Brain pericyte (primary cell): Measurements from ENCODE around the gene WASHC3.
"Not testable (repeated sequence)": the region's sequence is repeated elsewhere in the genome, so short reads cannot be mapped to it uniquely, and the experiment has no call there.

Experiments used
- DNase-seq: peaks from one replicate; pipeline ENCODE4 v3.0.0-alpha.2; 2012; ENCODE audit warnings: low read depth, low spot score

WASHC3 gene

DNA sequence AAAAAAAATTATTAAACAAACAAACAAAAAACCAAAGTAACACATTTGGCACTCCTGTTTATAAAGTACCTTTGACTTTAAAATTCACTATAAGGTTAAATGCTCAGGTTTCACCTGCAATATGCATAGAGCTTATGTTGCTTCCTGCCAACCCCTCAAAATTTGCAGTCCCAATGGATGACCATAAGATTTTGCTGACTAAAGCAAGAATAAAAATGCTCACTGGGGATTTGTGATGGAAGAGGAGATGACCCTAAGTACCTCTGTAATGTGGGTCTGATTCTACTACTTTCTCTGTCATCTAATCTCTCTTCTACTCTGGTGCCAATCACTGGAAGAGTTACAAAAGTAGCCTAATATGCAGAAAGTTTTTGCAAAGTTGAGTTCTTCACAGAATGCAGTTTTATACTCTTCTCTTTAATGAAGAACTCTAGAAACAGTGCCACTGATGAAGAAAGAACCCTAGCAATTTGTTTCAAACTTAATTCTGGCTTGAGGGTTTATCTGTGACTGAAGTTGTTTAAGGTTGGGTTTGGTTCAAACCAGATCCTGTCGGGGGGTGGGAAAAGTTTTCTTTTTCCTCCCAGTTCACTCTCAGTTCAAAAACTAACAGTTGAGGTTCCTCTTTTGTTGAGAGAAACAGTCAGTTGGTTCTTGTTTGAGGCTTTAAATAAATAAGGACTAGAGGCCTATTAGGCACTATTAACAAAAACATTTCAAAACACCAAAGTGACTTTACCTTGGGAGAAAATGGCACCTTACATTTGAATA lies 10.9 kb downstream of the WASHC3 start:
- no peak for DNase-seq

DNA sequence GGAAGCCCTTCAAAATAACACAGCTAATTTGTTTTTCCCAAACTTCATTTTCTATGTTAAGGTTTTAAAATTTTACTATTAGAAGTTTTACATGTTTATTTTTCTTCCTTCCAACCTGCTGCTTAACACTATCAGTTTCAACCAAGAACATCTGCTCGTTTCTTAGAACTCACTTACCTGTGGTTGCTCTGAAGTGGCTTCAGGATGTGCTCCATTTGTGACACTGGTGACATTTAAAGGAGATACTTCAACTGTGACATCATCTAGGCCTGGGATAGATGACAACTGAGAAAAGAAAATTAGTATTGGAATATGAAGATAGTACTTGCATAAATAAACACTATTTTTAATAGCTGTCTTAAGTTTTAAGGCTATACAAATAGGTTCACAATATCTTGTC lies 17.9 kb downstream of the WASHC3 start:
- DNase-seq: no peak

DNA sequence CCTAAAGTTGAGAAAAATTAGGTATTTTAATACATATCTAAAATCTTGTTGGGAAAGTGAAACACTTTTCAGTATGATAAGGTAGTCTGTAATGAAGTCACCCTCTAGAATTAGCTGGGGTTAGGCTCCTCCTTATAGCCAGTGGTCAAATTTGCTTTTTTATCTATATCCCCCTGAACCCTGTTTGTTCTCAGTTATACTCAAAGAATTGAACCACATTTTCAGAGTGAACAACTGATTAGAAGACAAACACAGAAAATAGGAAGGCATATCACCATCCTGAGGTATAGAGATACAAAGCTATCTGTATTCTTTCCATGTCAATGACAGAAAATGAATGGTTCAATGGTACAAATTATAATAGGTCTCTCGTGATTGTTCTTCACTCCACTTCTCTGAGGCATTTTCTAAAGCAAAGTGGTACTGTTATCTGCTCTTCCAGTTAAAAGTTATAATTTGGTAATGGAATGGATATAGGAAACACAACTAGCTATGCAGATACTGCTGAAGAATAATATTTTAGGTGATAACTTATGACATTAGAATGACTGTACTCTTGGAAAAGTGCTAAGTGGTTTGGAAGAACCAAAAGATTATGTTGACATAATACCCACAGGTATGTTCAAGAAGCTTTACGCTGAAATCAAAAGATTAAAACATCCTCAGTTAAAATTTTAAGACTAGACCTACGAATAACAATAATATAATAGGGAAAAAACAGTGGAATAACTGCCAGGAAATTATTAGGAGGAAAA lies 27.6 kb downstream of the WASHC3 start:
- DNase-seq: no peak

DNA sequence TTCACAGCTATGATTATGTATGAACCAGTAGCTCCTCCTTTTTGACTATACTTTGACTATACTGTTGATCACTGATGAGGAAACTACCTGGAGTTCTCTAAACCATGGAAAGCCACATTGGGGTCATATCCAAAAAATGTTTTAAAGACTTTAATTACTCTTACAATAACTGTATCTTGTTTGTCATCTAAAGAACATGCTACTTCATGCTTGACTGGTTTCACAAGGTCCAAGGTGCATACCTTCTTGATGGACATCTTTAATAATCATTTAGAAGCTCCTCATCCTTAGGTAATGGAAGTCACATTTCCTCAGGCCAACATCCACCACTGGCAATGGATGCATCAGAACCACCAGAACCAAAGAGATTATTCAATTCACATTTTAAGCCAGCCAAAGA lies 29.9 kb downstream of the WASHC3 start:
- DNase-seq: no peak

DNA sequence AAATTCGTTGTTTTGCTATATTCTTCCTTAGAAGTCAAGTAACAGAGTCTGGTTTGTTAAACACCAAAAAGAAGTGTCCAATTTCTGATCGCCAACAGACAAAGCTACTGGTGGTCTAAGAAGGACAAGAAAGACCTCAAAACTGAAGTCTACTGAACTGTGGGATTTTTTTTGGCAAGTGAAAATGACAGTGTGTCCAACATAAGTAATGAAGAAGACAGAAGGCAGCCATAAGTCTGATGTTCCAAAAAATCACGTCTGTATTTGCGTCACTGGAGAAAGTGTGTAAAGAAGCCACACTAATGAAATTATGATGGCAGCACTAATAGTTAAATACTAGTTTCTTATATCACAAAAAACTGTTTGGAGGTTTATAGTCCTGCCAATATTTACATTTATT lies 32.6 kb downstream of the WASHC3 start:
- no peak for DNase-seq

DNA sequence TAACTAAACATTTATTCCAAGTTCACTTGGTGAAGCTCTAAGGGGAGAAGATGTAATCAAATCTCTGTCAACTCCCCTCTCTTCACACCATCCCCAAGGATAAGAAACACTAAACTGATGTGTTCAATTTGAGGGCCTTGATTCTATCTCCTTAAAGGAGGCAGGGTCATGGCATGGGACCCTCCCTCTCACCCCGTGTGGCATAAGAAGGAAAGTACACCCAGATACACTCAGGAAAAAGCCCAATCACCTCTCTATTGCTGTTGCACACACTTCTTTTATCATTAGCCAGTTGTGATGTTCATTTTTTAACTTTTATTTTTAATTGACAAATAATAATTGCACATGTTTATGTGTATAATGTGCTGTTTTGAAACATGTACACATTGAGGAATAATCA lies 35.1 kb downstream of the WASHC3 start:
- DNase-seq: no peak

DNA sequence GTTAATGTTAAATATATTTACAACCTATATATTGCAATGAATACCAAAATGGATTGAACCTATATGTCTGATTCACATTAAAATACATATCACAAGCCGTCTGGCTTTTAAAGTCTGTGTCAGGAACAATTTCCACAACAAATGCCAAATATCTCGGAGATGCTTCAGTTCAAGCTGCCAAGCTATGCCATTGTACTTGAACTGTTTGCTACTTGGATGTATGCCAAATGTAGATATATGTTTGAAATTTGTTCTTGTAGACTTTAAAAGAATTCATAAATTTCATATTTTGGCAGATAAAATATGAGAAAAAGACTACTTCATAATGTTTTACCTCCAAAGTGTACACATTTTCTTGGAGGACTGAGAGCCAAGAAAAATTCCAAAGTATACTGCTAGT lies 37.0 kb downstream of the WASHC3 start:
- DNase-seq: no peak

DNA sequence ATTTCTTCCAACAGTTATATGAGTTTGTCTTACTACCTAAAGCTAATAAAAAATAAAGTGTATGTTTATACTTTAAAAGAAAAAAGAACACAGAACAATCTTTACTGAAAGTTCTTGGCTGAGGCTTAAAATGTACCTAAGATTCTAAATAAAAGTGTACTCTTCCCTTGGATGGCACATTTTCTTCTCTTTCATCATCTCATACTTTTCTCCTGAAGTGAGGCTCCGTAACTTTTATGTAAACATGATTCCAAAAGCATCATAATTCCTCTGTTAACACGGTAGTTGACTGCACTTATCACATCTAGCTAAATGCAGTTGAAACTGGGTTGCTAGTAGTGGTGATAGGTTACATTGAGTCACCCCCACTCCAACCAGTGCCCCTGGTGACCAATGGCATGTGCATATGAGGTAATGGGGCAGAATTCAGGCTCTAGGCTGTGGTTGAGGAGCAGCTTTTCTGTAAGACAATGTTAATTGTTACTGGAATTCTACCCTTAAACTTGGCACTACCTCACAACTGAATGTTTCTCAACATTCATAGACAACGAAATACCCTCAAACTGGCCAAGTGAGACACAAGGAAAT lies 38.4 kb downstream of the WASHC3 start:
- no peak for DNase-seq

DNA sequence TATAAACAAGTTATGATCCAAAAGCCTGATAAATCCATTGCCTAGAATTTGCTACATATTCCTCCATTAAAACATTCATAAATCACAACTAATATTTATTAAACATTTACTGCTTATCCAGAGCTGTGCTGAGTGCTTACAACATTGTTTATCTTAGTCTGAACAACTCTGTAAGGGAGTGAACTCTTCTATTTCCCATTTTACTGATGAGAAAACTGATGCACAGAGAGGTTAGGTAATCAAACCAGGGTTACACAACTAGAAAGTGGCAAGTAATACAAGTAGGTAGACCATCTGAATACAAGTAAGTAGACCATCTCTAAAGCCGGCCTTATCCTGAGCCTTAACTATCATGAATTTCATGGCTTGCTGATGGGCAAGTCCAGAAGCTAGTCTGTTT lies 39.5 kb downstream of the WASHC3 start:
- no peak for DNase-seq

DNA sequence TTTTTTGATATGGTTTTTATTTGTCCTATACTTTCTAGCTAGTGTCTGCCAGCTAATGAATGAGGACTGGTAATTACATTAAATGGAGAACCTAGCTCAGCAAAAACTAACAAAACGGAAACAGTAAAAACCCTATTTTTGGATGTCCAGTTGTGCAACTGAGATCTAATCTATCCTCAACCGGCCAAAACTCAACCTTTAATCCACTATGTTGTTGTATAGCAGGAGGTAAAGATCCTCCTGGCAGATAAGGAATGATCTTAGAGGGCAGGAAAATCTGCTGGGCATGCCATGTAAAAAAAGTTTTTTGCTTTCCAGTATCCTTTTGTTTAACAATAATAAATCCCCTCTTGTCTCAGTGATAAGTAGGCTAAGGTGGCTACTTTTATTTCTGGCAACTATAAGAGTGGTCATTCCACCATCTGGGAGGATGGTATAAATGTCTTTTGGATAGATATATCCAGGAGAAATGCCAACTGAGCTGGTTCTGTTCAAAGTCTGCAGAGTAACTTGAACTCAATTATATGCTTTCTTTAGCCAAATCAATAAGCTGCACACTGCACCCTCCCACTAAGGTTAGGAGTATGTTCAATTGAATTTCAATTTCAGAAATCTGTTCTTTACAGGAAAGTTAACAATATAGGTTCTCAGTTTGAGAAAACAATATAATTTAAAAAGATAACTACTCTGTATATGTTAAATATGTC lies 40.1 kb downstream of the WASHC3 start:
- DNase-seq: no peak

DNA sequence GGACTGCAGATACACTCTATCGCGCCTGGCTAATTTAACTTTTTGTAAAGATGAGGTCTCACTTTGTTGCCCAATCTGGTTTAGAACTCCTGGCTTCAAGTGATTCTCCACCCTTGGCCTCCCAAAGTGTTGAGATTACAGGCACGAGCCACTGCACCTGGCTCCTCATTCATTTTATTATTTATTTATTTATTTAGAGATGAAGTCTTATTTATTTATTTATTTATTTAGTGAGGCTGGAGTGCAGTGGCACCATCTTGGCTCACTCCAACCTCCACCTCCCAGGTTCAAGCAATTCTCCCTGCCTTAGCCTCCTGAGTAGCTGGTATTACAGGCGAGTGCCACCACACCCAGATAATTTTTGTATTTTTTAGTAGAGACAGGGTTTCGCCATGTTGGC lies 43.2 kb downstream of the WASHC3 start:
- not testable (repeated sequence) for DNase-seq

DNA sequence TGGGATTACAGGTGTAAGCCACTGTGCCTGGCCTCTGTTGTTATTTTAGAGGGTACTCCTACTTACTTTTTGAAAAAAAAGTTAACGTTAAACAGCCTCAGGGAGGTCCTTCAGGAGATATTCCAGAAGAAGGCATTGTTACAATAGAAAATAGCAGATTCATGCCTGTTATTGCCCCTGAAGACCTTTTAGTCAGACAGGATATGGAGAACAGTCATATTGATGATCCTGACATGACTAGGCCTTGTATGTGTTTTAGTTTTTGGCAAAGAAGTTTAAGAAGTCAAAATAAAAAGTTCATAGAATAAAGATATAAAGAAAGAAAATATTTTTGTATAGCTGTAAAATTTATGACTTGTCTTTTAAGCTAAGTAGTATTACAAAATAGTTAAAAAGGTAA lies 45.3 kb downstream of the WASHC3 start:
- DNase-seq: no peak

DNA sequence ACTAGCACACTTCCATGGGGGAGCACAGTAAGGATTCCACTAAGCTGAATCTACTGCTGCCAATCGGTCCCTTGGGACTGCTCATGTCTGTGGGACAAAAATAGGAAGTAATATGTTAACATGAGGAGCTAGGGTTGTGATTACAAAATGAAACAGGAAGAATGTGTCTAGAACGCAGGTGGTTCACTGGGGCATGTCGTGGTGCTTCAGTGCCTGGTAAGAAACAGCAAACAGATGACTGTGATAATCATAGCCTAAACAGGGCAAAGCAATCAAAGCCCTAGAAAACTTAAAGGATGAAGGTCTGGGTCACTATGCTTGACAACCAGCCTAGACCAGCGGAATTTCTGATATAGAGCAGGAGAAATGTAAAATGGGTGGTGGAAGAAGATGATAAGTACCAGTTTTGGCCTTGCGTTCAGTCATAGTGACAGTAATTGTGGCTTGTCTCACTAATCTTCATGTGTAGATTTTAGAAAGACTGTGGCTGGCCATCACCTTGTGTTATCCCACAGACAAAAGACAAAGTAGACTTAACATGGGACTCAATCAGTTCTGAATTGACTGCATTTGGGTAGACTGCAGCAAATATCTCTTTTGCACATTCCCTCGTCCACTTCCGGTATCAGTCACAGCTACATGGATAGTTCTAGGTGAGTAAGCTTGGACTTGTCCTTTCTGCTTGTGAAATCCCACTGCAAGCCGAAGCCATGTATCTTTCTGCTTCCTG lies 51.4 kb downstream of the WASHC3 start:
- no peak for DNase-seq

DNA sequence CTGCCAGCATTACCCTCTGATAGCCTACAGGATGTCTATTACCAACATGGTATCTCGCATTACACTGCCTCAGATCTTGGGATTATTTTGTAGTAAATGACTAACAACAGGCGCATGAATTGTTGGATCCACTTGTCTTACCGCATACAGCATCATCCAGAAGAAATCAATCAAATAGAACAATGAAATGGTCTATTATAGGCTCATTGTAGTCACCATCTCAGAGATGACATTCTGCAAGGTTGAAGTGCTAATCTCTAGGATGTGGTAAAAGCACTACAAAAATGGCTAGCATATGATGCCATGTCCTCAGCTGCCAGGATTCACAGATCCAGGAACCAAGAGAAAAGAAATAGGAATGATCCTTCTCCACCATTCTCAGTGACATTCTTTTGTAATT lies 52.0 kb downstream of the WASHC3 start:
- DNase-seq: no peak

DNA sequence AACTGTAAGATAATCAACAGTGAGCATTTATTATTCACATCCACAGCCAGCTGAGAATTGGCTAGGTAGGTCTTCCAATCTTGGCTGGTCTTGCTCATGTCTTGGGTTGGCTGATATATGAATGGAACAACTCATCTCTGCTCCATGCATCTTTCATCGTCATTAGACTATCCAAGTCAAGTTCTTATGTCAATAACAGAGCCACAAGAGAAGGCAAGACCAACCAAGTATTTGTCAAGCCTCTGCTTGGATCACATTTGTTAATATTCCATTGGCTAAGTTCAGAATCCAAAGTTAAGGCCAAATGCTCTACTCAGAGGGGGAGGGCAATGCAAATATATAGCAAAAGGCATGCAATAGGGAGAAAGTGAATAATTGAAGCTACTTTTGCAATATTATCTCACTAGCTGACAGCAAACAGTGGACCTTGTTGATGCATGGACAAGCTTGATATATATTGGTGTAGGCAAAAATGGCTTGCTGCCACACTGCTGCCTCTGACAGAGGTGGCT lies 53.1 kb downstream of the WASHC3 start:
- no peak for DNase-seq

DNA sequence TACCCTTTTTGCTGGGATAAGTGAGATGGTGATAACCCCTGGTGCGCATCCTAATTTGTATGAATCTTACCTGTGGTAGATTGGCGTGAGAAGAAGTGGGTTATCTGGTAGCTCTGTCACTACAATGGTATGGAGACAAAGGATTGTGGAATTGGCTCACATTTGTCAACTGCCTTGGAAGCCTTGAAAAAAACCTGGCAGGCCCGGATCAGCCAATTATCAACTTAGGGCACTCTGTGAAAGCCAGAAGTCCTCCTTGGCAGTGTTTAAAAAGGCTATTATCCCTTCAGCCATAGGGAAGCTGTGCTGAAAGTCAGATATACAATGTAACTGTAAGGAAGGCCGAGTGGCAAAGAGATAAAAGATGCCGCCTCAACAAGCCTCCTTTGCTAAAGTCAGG lies 56.5 kb downstream of the WASHC3 start:
- no peak for DNase-seq

DNA sequence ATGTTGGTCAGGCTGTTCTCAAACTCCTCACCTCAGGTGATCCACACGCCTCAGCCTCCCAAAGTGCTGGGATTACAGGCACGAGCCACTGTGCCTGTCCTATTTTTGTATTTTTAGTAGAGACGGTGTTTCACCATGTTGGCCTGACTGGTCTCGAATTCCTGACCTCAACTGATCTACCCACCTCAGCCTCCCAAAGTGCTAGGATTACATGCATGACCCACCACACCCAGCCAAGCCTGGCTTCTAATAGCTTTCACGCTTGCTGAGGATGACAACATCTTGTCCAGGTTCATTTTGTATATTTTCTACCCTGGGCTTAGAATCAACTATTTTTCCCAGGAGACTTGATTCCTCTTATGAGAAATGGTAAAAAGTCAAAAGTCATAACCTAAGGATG lies 64.7 kb downstream of the WASHC3 start:
- no peak for DNase-seq

DNA sequence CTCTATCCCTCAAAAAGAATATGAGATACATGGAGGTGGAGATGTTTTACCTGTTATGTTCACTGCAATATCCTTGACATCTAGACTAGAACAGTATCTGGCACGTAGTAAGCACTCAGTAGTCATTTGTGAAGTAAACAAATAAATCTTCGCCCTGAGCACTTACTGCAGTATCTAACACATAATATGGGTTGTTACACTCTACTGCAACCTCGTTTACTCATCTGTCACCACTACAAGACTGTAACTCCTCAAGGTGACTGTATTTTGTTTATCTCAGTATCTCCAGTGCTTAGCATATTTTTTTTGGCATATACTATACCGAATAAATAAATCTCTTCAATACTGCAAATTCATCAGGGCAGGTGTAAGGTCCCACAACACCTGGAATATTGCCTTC lies 66.1 kb downstream of the WASHC3 start:
- no peak for DNase-seq

DNA sequence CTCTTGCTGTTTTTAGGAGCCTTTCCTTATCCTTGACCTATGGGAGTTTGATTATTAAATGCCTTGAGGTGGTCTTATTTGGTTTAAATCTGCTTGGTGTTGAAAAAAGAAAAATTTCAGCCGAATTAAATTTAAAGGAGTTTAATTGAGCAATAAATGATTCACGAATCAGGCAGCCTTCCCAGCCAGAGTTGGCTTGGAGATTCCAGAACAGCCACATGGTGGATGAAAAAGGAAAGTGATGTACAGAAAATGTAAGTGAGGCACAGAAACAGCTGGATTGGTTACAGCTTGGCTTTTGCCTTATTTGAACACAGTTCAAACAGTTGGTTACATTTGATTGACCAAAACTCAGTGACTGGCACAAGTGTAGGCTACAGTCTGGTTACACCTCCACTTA lies 69.7 kb downstream of the WASHC3 start:
- DNase-seq: no peak

DNA sequence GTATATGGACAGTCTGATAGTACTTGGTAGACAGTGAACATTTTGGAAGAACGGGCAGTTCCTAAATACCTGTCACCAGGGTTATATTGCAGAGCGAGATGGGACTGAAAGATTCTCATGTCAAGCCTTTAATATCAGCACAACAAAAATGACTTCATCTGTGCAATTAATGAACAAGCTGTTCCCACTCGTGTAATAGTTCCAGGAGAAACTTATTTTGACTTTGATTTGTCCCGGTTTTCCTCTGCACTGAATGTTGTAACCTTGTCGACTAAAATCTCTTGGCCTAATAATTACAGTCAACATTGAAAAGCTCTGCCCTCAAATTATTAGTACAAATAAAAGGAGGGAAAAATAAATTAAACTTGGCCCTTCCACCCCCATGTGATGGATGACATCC lies 79.5 kb downstream of the WASHC3 start:
- no peak for DNase-seq

DNA sequence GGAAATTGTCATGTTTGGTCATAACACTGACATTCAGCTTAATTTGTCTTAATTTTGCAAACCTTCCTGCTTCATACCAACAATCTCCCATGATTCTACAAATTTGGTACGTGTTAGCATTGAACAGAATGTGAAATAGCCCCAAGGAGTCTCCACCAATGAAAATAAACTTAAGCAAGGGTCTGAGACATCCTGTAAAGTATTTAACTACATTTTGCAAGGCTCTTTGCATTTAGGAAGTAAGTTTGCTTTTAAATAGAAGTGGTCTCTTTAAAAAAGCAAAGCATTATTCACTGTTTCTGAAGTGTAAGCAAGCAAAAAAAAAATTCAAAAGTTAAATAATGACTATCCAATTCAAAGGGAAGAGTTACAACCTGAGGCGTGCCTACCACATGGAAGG lies 79.9 kb downstream of the WASHC3 start:
- DNase-seq: no peak
